AG04450 (cell line): ENCODE measurements around the gene GLA. TPM values are rescaled to one million over a fixed set of nuclear protein-coding genes. Genes with fewer than 3 reads are reported as not detected.

Source experiments
- CTCF ChIA-PET: fragments of 300-600, 350-600 bp; formaldehyde crosslinking; extraction: SDS; loops from one replicate; lab custom pipeline; 2022; ENCODE audit warnings: antibody characterized with exemption, inconsistent platforms; lab: Charles Lee
- POLR2A ChIA-PET: fragments of 350-600 bp; formaldehyde crosslinking; extraction: SDS; loops from one replicate; lab custom pipeline; 2021; ENCODE audit warnings: antibody characterized with exemption, inconsistent platforms; lab: Yijun Ruan, JAX
- DNase-seq: peaks from one replicate; pipeline ENCODE4 v3.0.0-alpha.2; 2011; ENCODE audit warnings: low read depth, low spot score
- H3K27ac ChIP-seq: one replicate; pipeline ENCODE4 v1.5.1; 2012; ENCODE audit warnings: low read depth, low read length, control low read depth
- H3K27me3 ChIP-seq: one replicate; pipeline ENCODE4 v1.6.0; 2012; ENCODE audit warnings: low read length; ENCODE audit not compliant: control insufficient read depth, insufficient read depth
- H3K4me3 ChIP-seq: 2 replicates; pipeline ENCODE4 v1.5.1; 2011; ENCODE audit warnings: mild to moderate bottlenecking, low read depth, low read length, control low read depth
- H3K9me3 ChIP-seq: 2 replicates; pipeline ENCODE4 v1.5.1; 2012; ENCODE audit warnings: low read length; ENCODE audit not compliant: control insufficient read depth, insufficient read depth
- polyA minus RNA-seq: library from RNA; depleted of rRNA, polyadenylated mRNA; stranded (reverse); fragments of >200 nt; gene quantifications from 2 replicates; pipeline ENCODE4 v1.2.3, GENCODE V29; 2011; rRNA and poly(A)+ RNA removed
- polyA plus RNA-seq: library from polyadenylated mRNA; depleted of rRNA; stranded (reverse); fragments of >200 nt; gene quantifications from 2 replicates; pipeline ENCODE4 v1.2.3, GENCODE V29; 2011; rRNA removed
- TF ChIP-seq, protein P1 (sequence below): IDR thresholded peaks from 2 replicates; pipeline ENCODE4 v1.5.1; 2011; ENCODE audit warnings: low read depth, low read length, control low read depth, inconsistent platforms

The GLA gene
- polyA plus RNA-seq (30.0 and 33.8 TPM in 2 replicates), polyA minus RNA-seq (11.4 and 11.7 TPM in 2 replicates)

DNA sequence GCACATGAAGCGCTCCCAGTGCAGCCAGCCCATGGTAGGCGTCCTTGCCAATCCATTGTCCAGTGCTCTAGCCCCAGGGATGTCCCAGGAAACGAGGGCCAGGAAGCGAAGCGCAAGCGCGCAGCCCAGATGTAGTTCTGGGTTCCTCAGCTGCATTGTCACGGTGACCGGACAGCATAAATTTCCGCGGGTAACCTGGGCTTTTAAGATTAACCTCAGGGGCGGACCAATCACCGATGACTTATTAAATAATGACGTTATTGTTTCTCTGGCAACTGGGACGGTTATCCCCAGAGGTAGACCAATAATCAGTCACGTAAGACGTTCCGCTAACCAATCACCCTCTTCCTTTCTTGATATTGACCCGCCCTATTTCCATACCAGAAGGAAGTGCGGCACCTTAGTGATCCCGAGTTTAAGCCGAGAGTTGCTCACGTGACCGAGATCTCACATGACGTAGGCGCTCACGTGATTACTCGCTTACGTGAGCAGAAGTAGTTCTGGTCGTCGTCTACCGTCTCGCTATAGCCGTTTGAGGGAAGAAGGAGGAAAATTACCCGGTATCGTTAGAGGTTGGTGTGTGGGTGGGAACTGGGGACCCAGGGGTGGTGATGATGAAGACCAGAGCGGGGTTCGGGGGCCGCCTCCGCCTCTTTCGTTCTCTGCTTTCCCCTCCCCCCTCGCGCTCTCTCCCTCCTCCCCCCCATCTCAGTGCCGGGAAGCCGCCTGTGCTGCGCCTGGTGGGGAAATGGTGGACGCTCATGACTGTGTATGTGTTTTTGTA, at the start of gene GLA, which contains the start of gene HNRNPH2:
Gene GLA, minus strand, starts transcription at position 178 of the 784 bp plus-strand sequence. Its CDS starts 22 bp downstream, at position 156.
Gene HNRNPH2, plus strand, starts transcription at position 475 of the 784 bp plus-strand sequence. CDS start 3,767 bp downstream, outside the sequence.
- Histone ChIP-seq H3K27me3 (no peaks in the 10 kb centered on the region), H3K4me3 (peak within 1 kb of the TSS; percentile 85), H3K27ac (peak within 1 kb of the TSS; percentile 97), H3K9me3 (no peaks in the 10 kb centered on the region)
- CTCF ChIA-PET, result no interaction called here
- POLR2A ChIA-PET, result interaction anchor here (1.5 kb wide), 1 partner anchor 17 kb away, joined by 7 read pairs; the partner anchor contains the start of gene RPL36A
- TF ChIP-seq, protein P1, sequence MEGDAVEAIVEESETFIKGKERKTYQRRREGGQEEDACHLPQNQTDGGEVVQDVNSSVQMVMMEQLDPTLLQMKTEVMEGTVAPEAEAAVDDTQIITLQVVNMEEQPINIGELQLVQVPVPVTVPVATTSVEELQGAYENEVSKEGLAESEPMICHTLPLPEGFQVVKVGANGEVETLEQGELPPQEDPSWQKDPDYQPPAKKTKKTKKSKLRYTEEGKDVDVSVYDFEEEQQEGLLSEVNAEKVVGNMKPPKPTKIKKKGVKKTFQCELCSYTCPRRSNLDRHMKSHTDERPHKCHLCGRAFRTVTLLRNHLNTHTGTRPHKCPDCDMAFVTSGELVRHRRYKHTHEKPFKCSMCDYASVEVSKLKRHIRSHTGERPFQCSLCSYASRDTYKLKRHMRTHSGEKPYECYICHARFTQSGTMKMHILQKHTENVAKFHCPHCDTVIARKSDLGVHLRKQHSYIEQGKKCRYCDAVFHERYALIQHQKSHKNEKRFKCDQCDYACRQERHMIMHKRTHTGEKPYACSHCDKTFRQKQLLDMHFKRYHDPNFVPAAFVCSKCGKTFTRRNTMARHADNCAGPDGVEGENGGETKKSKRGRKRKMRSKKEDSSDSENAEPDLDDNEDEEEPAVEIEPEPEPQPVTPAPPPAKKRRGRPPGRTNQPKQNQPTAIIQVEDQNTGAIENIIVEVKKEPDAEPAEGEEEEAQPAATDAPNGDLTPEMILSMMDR, result peak; percentile 21; the same call in 1 of the 2 replicates
- peak; percentile 95 for DNase-seq

DNA sequence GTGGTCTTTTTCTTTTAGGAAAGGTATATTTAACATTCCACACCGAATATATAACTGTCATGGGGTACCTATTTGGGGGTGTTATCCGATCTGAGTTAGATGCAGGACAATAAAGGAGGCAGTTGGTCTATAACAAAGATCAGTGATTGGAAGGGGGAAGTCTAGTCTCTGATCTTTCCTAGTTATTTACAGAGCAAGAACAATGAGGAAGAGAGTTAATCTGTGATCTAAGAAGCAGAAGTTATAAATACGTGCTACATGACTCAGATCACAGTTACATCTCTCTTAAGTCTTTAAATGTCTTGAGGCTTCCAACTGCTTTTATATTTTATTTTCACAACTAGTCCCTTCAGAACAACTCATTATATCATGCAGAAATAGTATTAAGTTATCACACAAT, 44.3 kb upstream of the GLA start:
- Histone ChIP-seq H3K27me3 (no peaks in the 10 kb centered on the region), H3K27ac (no peak overlapping the region), H3K4me3 (no peak overlapping the region), H3K9me3 (no peaks in the 10 kb centered on the region)
- ChIA-PET POLR2A (no interaction called here), CTCF (no interaction called here)
- TF ChIP-seq, protein P1, result no peak
- DNase-seq, result no peak

DNA sequence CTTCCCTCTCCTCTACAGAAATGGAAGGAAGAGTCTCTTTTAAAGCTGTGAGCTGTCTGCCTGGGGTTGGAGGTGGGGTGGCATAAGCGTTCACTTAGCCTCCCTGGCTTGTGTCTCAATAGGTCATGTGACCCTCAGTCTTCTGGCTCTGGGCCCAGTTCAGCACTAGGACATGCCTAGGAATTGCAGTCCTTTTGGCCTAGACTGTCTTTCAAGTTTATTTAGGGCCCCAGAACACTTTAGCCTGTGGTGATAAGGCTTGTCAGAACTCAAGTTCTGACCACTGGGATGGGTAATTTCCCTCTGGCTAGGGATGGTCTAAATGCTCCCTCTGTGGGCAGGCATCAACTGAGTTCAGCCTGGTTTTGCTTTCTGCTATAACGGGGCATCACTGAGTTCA, 43.2 kb upstream of the GLA start:
- H3K27me3 ChIP-seq, result no peaks in the 10 kb centered on the region
- ChIA-PET CTCF (no interaction called here), POLR2A (no interaction called here)
- H3K27ac ChIP-seq, result no peak overlapping the region
- H3K4me3 ChIP-seq, result no peak overlapping the region
- TF ChIP-seq, protein P1, result no peak
- H3K9me3 ChIP-seq, result no peaks in the 10 kb centered on the region
- no peak for DNase-seq

DNA sequence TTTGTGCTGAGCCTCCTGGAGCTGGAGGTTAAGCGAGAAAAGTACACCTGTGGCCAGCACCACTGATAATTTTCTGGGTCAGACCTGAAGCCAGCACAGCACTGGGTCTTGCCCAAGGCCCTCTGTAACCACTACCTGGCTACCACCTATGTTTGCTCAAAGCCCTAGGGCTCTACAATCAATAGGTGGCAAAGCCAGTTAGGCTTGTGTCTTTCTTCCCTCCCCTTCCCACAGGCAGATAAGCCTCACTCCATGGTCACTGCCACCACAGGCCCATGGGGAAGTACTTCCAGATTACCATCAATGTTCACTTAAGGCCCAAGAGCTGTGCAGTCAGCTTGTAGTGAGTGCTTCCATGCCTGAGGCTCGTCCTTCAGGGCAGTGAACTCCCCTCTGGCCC, 42.4 kb upstream of the GLA start:
- no peak for DNase-seq
- no peak overlapping the region for H3K27ac ChIP-seq
- H3K9me3 ChIP-seq, result no peaks in the 10 kb centered on the region
- POLR2A ChIA-PET, result no interaction called here
- H3K4me3 ChIP-seq, result no peak overlapping the region
- CTCF ChIA-PET, result interaction anchor here (0.7 kb wide), 1 partner anchor 34 kb away, joined by 5 read pairs; no protein-coding TSS in a partner anchor
- TF ChIP-seq, protein P1, result no peak
- no peaks in the 10 kb centered on the region for H3K27me3 ChIP-seq

DNA sequence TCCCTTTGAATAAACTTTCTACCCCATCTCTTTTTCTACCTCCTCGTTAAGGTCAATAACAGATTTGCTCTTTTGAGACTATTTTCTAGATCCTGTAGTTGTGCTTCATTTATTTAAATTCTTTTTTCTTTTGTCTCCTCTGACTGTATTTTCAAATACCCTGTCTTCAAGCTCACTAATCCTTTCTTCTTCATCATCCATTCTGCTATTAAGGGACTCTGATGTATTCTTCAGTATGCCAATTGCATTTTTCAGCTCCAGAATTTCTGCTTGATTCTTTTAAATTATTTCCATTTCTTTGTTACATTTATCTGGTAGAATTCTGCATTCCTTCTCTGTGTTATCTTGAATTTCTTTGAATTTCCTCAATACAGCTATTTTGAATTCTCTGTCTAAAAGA, 41.6 kb upstream of the GLA start:
- no peaks in the 10 kb centered on the region for H3K9me3 ChIP-seq
- no peak overlapping the region for H3K27ac ChIP-seq
- ChIA-PET CTCF (no interaction called here), POLR2A (no interaction called here)
- TF ChIP-seq, protein P1, result no peak
- H3K4me3 ChIP-seq, result no peak overlapping the region
- no peaks in the 10 kb centered on the region for H3K27me3 ChIP-seq
- DNase-seq, result no peak
